CD1c-positive myeloid dendritic cell (primary cell): ENCODE measurements around the gene GFRA1.
A peak's percentile ranks its signal among the peaks of the same experiment; 100 is the strongest.

Source experiments
- DNase-seq: peaks from one replicate; pipeline ENCODE4 v3.0.0-alpha.2; 2016; ENCODE audit errors: extremely low spot score

Gene GFRA1, protein sequence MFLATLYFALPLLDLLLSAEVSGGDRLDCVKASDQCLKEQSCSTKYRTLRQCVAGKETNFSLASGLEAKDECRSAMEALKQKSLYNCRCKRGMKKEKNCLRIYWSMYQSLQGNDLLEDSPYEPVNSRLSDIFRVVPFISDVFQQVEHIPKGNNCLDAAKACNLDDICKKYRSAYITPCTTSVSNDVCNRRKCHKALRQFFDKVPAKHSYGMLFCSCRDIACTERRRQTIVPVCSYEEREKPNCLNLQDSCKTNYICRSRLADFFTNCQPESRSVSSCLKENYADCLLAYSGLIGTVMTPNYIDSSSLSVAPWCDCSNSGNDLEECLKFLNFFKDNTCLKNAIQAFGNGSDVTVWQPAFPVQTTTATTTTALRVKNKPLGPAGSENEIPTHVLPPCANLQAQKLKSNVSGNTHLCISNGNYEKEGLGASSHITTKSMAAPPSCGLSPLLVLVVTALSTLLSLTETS

DNA sequence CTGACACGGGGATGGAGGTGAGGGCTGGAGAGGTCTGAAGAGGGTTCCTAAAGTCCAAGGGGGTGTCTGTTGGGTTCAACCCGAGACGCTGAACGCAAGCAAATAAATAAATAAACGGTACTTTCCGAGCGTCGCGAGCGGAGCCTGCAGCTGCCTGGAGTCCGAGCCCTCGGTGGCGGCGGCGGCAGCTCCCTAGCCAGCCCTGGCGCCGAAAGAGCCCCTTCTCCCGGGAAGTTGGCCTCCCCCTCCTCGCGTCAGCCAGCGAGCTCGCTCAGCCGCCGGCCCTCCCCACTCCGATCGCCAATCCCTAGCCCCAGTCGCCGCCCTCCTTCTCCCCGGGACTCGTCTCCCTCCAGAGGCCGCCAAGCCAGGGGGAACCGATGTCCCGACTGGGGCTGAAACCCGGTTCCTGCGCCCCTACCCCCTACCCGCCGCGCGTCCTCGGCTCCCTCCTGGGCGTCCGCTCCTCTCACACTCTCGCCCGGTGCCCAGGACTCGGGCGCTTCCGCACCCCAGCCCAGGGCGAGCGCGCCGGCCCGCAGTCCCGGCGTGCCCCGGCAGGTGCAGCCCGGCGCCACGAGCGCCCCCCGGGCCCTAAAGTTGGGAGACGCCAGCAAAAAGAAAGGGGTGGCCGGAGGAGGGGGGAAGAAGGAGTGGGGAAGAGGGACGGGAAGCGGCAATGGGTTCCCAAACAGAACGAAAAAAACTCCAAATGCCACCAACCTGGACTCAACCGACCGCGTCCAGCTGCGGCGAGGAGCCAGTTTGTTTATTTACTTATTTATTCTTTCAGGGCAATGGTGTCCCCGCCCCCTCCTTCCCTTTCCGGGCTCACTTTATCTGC lies at the start of gene GFRA1:
TSS of gene GFRA1 (minus strand) at position 767 of the 844 bp plus-strand sequence. CDS start 1,177 bp downstream, outside the sequence.
- no peak for DNase-seq

DNA sequence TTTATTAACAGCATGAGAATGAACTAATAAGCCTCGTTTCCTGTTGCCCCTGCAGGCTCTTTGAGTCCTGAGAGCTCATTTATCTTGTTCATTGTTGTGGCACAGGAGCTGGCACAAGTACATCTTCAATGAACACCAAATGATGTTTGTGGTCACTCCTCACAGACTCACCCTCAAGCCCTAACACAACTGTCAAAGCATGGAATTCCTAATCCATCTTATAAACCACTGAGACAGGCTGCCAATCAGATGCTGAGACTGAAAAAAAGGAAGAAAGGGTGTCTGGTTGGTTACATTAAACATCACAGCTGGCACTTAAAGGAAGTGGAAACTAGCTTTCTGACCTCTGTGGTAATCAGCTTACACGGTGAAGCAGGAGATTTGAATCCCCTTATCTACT lies 43.5 kb upstream of the GFRA1 start:
- no peak for DNase-seq

DNA sequence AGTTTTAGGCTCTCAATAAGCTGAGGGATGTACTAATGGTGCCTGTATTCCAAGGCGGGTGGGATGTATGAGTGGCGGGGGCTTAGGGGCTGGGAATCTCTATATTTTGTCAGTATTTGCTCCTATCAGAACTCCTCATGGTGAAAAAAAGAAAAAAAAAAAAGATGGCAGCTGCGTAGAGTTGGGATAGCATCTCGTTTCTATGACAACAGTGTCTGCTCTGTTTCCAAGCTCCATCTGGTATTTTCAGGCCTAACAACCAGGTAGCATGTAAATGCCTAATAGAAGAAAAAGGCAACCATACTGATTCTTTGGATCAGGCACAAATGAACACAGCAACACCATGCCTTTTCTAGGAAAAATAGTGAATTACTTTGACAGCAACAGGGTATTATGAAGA lies 39.5 kb upstream of the GFRA1 start:
- DNase-seq = no peak

DNA sequence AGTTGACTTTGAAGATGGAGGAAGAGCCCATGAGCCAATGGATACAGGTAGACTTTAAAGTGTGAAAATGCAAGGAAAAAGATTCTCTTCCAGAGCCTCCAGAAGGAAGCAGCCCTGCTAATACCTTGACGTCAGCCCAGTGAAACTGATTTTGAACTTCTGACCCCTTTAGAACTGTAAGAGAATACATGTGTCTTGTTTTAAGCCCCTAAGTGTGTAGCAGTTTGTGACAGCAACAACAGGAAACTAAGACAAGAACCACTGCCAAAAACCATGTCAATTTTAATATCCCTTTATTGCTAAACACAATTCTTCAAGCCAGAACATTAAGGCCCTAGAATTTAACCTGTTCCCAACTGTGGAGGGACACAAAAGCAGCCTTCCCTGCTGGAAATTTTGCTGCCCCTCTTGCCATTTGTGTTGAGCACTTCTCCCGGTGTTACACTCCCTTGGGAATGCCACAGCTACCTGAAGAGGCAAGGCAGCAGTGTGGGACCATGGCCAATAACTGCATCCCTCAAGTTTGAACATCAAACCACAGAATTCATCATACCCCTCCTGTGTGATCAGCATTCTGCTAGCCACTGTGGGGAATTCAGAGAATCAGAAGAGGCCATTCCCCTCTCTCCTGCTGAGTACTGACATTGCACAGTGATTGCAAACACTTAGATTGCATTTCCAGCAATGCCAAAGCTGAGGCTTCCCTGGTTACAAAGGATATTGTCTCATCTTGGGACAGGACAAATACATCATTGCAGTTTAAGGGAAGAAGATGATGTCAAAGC lies 38.9 kb upstream of the GFRA1 start:
- no peak for DNase-seq

DNA sequence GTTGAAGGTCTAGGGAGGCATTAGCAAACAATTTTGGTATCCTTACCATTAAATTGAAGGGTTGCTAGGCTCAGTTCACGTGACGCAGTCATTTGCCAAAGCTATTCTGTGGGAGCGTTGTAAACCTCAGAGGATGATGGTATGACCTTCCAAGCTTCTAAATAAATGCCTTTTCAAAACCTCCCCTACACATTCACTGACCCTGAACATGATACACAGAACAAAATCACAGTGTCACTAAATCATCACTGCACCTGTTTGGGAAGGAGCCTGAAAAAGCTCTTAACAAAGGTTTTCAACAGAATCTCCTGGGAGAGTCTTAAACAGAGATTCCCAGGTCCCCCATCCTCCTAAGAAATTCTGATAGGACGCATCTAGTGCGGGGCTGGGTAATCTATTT lies 38.0 kb upstream of the GFRA1 start:
- DNase-seq = no peak

DNA sequence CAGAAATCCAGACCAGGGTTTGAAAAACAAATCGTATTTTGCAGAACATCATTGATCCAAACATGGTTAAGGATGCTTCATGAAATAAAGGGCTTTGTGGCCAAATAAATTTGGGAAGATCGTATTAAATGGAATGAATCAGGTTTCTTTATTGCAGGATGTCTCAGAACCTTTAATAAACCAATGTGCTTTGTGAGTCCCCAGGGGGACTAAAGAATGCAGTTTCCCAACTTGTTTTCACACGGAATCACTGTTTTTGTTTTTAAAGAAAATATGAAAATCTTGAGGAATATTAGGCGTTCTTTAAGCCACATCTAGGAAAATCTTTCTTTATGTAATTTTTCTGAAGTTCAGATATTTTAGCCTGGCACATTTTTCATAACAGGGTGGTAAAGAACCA lies 34.4 kb upstream of the GFRA1 start:
- DNase-seq = no peak

DNA sequence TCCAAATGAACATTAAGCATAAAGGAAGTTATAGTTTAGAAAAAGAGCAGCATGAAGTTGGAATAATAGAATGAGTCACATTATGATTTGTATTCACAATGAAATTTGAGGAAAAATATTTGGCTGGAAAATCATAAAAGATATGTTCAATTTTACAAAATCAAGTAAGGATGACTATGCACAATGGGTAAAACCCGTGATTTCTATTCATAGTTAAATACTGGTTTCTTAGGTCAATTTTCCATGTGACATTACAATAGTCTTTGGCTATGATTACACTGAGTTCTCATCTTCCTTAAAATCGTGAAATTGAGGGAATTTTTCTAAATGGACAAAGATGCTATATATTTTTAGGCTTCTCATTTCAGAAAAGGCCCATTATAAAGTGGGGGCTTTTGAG lies 33.8 kb upstream of the GFRA1 start:
- DNase-seq = no peak

DNA sequence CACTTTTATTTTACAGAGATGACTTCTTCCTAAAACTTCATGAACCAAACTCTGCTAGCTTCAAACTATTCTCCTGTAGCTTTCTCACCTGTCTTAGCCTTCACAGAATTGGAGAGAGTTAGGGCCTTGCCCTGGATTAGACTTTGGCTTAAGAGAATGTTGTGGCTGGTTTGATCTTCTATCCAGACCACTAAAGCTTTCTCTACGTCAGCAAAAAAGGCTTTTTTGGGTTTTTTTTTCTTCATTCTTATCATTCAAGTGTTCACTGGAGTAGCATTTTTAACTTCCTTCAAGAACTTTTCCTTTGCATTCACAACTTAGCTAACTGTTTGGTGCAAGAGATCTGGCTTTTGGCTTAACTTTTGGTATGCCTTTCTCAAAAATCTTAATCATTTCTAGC lies 31.9 kb upstream of the GFRA1 start:
- no peak for DNase-seq

DNA sequence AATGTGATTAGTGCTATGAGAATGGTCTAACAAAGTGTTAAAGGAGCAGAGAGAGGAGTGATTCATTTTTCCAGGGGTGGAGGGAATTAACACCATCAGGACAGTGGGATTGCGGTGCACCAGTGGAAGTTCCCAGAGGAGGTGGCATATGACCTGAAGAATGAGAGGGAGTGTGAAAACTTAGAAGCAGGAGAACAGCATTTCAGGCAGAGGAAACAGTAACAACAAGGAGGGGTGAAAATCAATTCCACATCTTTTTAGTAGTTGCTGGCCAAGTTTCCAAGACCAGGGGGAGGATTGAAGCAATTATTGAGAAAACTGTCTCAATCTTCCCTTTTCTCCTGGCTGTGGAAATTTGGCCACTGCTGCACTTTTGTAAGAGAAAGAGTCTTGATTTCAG lies 27.5 kb upstream of the GFRA1 start:
- DNase-seq = no peak

DNA sequence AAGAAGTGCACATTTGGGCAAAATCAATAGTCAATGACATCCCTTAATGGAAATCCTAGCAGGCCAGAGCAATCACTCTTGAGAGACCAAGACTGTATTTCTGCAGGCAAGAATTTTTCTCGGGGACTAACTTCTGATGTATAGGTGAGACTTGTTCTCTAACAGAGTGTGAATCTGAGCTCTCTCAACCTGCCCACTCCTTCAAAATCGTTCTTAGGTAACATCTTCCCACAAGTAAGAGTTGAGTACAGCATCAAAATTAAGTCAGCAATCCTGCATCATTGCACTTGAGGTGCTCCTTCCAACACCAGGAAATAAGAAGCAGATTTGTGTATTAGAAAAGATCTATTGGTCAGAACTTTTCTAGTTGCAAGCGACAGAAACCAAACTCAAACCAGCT lies 25.6 kb upstream of the GFRA1 start:
- DNase-seq = no peak

DNA sequence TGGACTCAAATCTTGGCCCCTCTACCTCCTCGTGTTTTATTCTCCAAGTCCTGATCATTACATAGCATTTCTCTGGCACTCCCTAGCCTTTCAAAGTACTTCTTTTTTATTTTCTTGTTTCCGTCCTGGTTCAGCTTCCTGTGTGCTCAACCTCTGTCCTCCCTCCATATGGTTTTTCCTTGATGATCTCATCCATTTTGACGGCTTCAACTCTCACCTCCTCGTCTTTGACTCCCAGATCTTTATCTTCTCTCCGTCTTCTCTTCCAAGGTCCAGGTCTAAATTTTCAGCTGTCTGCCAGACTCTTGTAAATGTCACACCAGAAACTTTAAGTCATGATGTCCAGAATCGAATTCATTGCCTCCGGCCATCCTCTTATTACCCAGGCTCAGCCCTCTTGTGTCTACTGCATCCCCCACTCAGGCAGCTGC lies 23.3 kb upstream of the GFRA1 start:
- DNase-seq = no peak

DNA sequence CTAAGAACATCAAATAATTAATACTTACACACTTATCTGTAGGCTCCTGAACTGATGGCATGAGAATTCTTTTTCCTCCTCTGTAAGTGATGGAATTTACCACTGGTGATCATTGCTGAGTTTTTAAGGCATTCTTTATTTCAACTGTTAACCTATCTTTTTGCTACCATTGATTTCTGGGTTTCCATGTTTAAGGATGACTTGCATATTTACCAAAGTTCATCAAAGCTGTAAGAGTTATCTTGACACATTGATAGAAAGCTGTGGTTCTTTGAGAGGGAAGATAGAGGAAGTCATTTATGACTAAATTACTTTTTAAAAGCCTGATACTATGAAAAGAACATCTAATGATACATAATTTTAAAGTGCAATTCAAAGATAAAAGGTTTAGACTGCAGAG lies 19.5 kb upstream of the GFRA1 start:
- DNase-seq = no peak

DNA sequence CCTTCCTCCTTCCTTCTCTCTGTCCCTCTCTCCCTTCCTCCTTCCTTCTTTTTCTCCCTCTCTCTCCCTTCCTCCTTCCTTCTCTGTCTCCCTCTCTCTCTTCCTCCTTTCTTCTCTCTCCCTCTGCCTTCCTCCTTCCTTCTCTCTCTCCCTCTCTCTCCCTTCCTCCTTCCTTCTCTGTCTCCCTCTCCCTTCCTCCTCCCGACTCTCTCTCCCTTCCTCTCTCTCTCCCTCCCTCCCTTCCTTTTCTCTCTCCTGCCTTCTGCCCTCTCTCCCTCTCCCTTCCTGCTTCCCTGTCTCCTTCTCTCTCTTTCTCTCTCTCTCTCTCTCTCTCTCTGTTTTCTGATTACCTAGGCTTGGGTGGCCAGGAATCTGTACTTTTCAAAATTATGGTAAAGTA lies 16.6 kb upstream of the GFRA1 start:
- no peak for DNase-seq

DNA sequence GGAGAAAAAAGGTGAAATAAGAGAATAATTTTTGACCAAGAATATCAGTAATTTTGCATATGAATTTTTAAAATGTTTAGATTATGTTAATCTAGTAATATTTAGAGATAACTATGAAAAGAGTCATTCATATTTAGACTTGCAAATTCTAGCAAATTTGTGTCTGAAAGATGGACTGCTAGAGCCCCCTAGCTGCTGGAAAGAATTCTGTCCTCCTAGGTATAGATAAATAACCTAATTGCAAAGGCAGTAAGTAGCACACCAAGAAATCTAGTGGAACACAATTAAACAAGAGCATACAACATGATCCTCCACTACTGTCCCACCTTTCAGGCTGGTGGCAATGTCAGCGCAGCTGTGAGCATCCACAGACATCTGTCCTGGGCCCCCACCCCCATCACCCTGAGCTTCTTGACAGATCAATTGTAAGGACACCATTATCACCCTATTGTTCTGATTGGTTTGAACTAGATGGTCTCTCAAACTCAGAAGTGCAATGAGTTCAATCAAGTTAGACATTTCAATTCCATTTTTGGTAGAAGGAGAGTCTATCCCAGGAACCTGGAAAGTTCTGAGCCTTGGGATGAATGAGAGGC lies 15.0 kb upstream of the GFRA1 start:
- DNase-seq = peak; percentile 6

DNA sequence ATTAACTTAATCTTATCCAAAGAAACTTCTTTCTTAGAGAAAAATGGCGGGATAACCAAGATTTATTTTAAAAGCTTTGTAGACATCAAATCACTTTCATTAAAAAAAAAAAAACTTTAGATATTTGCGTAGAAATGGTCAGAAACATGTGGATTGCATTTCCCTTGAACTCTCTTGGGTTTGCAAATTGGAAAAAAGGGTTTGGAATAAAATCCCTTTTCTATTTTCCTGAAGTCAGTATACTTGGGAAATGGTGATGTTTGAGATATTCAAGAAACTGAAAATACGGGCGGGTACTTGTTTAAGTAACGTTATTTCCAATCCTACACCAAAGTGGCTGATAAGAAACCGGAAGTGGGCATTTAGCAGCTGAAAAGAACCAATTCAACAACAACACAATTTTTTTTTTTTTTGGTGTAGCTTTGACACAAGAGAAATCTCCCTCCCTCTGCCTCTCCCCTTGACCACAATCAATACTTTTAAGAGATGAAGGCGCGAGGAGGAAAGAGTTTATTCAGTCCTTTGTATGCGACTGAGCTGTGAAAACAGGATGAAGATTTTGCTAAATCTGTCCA lies 13.7 kb upstream of the GFRA1 start:
- DNase-seq = no peak

DNA sequence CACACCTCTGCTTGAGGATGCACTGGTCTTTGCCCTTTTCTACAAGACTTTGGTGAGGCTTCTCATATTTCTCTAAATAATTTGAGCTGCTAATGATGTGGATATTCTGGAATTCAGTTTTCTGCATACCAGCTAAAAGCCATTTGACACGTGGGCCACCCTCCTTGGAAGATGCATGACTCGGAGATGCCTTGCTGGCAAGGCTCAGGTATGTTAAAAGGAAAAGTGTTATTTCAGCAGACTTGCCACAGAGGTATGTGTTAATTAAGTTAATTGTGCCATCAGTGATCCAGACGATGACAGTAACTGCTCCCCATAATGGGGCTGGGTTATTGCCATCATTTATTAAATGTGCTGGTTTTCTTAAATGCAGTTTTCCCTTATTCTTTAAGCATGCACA lies 8.8 kb upstream of the GFRA1 start:
- DNase-seq = no peak

DNA sequence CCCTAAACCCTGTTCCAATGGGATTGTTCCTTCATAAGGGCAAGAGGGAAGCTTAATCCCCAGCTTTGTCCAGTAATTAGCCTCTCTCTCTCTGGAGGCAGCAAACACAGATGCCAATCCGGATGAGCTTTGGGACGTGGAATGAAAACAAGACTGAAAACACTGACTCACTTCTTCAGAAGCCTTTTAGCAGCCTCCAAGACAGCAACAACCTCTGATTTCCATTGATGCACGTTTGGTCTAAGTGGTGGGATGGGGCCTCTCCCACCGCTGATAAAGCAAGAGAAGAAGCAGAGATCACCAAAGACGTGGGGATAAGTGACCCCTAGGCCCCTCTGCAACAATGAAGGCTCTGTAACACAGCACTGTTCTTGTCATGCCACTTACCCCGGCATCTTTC lies 5.8 kb upstream of the GFRA1 start:
- no peak for DNase-seq

DNA sequence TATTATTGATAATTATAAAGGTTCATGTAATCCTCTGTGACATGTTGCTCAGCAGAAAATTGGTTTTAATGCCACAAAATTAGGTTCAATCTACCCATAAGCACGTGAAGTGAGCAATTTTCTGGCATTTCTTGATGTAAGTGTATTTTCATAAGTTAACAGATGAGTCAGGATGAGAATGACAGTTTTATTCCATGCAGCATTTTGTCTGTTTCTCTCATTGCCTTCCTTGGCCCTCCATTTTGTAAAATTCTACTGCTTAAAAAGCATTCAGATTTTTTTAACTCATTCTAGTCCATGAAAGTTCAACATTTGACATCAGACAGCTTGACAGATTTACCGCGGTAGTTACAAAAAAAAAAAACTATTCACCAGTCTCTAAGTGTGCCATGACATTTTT lies 4.0 kb upstream of the GFRA1 start:
- DNase-seq = no peak

DNA sequence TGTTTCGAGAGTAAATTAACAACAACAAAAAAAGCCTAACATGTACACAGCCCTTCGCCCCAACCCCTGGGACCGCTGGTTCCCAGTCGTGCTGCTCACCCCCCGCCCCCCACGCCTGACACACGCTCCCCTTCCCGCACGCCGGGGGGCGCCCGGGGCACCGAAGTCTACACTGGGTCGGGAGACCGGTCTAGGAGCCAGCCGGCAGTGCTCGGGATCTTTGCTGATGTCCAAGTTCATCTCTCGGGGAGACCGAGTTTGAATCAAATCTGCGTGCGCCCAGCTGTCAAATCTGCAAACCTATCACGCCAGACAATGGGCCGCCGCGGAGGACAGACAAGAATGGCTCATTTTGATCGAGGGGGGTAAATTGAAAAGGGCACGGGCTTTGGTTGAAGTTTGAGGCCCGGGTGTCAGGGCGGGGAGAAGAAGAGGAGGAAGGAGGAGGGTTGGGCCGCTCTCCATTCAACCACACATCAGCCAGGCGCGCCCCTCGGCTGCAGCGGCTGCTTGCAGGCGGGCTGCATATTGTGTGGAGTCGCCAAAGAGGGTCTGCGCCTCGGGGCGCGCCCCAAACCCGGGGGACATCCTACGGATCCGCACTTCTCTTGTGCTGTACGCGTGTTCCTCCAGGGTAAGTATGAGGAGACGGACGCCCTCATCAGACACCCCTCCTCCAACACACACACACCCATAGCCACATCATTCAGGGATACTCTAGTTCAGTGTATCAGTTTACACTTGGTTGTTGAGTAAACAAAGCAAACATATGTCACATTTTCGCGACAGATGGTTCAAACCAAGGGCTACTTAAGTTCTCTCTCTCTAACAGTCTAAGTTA lies 1.3 kb upstream of the GFRA1 start:
- no peak for DNase-seq
